Ureter (tissue), 1 donor: ENCODE results near the gene COMMD1. TPM values are rescaled to one million over a fixed set of nuclear protein-coding genes. Genes with fewer than 3 reads are reported as not detected.
"Not testable (repeated sequence)": the region's sequence is repeated elsewhere in the genome, so short reads cannot be mapped to it uniquely, and the experiment has no call there.

Source experiments
- DNase-seq: peaks from one replicate; pipeline ENCODE4 v3.0.0-alpha.2; 2020; ENCODE audit warnings: low spot score
- total RNA-seq: library from RNA; stranded (reverse); gene quantifications from one replicate; pipeline ENCODE4 v1.2.4, GENCODE V29; 2023
- donor health status: DM: yes; HTN: yes; CAD: no.

Gene COMMD1
- total RNA-seq, 1 donor from 2014 or later, result 34.0 TPM

DNA sequence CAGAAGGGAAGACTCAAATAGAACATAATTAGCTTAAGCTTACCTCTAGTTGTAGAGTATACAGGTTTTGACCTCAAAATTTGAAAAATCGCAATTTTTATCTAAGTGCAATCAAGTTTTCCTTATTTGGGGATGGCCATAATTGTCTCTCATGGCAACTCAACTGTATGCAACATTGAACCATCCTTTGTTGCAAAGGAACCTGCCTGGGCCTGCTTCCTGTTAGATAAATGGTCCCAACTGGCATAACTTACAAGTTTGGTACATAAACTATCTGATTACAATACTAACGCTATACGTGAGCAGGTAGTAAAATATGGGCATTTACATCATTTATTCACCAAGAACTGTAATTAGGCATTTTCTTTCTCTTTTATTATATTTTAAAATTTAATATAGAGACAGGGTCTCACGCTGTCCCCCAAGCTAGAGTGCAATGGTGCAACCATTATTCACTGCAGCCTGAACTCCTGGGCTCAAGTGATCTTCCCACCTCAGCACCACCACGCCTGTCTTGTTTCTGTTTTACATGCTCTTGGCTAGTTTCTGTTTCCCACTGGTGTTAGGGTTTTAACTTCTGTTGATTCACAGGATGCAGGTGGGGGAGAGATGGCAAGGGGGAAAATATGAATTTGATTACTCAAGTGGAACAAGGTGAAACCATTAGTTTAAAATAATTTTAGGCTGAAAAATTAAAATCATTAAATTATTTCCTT is 235.1 kb downstream of the COMMD1 start:
- no peak for DNase-seq

DNA sequence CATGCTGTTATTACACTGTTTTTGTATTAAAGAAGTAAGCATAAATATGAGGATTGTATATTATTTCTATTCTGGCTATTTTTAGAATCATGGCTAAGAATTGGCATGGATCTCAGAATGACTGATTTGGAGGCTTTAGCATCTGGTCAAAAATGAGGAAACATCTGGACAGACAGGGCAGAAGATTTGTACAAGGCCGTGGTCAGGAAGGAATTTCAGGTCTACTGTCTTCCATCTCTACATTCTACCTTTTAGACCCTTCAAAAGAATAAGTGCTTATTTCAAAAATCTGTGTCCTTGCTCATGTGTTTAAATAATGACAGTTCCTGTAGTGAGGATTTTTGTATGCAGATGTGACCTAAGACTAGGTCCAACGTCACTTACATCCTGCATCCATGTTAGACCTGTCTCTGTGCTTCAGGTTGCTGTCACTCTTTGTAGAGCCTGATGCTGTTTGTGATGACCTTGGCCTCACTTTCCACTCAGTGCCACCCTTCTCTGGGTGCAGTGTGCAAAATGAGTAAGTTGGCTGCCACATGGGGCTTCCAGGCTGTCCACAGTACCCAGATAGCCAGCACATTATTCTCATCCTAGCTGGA is 235.8 kb downstream of the COMMD1 start:
- no peak for DNase-seq

DNA sequence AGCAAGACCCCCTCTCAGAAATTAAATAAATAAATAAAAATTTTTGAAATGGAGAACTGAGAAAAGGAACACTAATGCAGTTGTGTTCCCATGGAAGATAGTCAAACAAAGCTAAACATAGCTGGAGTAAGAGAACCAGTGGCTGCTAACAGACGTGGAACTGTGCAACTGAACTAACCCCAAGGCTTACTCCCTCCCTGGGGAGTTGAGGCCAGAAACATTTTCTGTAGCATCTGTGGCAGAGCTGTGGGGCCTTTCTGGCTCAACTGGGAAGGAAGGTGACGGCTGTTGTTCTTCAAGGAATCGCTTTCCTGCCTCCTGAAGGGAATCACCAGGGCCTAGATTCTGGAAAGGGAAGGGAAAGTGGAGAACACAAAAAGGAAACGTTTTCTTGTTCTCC is 236.6 kb downstream of the COMMD1 start:
- DNase-seq, result no peak

DNA sequence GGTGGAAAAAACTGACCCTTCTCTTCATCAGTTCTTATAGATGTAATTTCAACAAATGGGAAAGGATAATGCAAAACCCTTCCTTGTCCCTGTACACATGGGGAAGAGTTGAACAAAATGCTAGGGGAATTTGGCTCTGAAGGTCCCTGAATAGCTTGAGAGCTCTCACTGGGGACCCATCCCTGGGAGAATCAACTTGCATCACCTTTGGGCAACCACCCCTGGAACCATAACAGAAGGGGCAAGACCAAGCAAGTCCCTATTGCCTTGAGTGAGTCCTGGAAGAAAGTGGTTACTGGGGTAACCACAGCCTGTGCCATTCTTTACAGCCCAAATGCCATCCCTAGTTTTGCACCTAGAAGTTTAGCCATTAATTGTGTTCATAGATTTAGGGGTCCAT is 238.2 kb downstream of the COMMD1 start:
- DNase-seq, result no peak

DNA sequence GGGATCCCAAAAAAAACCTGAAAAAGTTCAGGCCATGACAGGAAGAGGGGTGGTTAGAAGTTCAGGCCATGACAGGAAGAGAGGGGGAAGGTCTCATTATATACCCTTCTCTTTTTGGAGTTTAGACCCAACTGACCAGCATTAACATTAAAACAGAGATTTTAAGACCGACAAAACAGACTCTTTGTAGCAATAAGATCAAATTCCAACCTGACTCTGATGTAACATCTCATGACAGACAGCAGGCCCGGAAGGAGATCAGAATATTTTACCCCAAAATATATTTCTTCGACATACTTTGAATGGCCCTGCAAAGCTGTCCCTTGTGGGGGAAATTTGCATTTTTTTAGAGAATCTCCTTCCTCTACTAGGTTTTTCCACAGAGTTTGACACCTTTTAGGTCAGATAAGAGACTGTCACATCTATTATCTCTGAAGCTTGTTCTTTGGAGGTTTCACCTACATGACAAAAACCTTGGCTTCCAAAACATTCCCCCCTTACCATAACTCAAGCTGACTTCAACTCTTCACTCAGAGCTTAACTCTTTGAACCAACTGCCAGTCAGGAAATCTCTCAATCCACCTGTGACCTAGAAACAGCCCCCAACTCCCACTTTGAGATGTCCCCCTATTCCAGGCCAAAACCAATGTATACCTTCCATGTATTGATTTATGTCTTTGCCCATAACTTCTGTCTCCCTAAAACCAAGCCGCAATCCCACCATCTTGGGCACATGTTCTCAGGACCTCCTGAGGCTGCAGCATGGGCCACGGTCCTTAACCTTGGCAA is 239.4 kb downstream of the COMMD1 start:
- DNase-seq, result no peak

DNA sequence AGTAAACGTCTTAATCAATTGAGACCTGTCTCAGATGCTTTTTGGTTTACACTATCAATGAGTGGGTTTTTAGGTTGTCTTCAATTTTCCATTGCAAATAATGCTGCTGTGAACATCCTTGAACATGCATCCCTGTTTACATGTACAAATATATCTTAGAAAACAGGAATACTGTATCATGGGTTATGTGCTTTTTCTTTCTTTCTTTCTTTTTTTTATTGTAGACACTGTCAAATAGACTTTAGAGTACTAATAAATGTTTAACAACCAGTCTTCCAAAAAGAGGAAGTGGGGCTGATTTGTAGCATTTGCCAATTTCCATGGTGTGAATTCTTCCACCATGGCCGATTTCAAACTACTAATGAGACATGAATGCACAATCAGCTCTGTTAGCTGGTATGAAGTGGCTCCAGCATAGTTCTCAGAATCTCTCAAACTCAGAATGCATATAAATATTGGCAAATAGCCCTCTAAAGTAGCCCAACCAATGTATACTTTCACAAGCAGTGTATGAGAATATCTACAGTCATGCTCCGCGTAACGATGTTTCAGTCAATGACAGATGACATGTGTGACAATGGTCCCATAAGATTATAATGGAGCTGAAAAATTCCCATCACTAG is 240.1 kb downstream of the COMMD1 start:
- DNase-seq, result no peak

DNA sequence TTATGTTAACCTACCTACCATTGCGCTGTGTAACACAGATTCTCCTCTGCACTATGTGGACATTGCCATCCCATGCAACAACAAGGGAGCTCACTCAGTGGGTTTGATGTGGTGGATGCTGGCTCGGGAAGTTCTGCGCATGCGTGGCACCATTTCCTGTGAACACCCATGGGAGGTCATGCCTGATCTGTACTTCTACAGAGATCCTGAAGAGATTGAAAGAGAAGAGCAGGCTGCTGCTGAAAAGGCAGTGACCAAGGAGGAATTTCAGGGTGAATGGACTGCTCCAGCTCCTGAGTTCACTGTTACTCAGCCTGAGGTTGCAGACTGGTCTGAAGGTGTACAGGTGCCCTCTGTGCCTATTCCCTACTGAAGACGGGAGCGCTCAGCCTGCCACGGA is 241.3 kb downstream of the COMMD1 start:
- DNase-seq, result not testable (repeated sequence)

DNA sequence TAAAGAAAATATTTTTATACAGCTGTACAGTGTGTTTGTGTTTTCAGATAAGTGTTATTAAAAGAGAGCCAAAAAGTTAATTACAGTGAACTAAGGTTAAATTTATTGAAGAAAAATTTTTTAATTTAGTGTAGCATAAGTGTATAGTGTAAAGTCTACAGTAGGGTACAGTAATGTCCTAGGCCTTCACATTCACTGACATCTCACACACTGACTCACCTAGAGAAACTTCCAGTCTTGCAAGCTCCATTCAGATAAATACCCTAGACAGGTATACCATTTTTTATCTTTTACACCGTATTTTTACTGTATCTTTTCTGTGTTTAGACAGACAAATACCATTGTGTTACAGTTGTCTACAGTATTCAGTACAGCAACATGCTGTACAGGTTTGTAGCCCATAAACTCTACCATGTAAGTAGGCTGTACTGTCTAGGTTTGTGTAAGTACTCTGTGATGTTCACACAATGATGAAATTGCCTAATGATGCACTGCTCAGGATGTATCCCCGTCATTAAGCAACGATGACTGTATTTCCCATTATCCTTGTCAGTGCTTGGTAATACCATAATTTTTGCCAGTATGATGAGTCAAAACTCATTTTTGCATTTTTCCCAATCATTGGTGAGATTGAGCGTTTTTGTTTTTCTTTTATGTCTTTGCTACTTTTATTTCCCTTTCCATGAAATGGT is 242.3 kb downstream of the COMMD1 start:
- no peak for DNase-seq

DNA sequence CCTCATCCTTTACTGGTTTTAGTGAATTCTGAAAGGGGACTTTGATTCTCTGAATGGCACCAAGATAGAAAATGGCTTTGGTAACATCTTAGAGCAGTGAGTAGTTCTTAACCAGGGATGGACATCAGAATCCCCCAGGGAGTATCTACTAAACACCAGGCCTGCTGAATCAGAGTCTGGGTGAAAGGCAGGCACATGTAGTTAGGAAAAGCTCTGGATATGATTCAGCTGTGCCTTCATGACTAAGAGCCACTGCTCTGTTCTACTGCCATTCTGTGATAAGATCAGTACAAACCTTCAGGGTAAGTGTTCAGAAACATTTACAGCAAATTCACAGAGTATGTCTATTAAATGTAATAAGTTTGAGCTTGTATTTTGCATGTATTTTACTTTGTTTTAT is 244.2 kb downstream of the COMMD1 start:
- DNase-seq, result no peak

DNA sequence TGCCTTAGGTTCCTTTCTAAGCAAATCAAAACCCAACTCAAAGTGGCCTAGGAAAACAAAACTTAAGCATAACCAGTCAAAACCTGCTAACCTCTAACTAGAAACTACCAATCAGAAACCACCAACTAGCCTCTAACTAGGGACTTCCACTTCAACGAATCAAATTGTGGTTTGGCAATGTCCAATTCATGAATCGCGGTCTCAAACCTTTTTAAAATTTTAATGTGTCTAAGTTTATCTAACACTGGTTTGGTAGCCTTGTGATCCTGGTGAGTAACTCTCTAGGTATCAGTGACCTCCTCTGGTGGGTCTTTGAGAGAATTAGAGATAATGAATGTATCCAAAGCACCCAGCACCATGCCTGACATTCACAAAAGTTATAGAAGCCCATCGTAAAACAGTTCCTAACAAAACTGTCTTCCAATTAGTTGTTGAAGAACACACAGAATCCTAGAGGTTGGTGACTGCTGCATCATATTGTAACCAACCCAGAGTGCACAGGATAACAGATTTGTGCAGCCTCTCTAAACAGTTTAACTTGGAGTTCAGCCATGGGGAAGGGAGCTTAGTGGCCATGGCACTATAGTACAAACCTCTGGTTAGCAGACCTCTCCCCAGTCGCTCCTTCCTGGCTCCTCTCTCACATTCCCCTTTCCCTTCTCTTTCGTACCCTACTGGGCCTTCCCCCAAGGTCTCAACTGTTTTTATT is 245.3 kb downstream of the COMMD1 start:
- DNase-seq, result no peak

DNA sequence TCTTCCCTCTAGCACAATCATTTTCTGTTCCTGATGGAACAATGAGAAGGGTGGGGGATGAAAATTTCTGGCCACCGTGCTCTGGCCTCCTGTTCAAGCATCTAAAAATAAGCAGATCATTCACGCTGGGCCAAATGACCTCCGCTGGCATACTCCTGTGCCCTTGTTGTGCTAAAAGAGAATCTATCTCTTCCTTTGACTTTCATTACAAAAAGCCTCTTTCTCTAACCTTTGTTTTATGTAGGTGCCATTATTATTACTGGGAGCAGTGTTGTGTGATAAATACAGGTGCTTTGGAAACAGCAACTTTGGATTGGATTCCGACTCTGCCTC is 245.8 kb downstream of the COMMD1 start:
- DNase-seq, result no peak

DNA sequence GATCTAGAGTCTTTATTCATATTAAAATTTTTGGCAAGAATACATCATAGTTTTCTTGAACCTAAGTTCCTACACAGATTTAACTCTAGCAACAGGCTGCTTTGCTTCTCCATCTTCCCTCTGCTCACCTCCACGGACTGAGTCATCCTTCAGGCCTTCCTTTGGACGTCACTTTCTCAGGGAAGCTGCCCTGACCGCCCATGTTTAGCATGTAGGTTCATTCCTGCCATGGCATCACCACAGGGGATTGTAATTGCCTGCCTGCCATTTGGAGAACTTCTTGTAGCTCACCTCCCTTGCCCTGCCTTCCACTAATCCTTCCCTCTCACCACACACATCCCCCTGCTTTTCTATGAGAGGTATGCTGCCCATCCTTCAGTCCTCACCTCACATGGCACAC is 246.5 kb downstream of the COMMD1 start:
- DNase-seq, result no peak

DNA sequence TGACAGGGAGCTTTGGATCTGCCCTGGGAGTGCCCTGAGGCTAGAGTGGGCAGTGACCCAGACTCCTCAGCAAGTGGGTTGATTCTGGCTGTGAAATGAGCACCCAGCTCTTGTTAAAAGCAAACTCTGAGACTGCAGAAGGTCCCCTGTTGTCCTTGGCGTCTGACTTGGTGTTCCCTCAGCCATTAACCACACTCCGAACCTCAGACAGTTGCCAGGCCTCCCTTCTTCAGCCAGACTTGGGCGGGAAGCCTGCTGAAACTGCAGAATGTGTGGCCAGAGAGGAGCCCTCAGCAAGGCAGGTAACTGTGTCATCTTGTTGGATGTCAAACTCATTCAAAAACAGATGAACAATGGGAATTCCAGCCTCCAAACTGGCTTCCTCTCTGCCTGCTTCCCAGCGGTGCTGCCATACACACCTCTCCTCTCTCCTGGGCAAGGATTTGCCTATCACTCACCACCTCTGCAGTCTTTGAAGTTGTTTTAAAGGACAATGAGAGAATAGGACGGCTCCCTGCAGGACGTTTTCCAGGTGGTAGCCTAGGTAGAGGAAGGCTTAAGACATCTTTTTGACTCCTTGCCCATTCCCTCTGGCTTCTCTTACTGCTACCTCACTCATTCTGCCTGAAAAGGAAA is 251.5 kb downstream of the COMMD1 start:
- DNase-seq, result no peak

DNA sequence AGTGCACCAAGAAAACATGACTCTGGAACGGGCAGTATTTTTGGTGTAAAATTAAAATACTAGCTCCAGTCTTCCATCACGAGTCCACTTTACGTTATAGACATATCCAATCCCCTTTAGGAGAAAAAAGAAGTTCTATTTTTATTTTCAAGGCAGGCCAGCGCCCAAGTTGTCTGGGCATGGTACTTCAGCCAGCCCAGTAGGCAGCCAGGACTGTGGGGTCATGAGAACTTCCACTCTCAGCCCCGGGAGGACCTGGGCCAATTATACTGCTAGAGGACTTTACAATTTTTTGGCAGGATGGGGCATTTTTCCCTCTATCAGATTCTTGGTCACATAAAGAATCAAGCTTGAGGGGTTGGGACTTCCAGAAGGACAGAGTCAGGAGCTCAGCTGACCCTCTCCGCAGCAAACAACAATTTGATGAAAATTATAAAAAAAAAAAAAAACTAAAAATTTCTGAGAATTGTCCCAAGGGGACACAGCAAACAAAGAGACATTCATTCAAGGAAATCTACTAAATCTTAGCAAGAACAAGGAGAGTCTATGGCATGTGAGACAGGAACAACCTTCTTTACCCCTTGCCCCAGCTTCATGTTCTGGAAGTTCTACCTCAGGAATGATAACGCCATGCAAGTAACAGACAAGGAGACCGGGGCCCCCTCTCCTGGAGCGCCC is 253.1 kb downstream of the COMMD1 start:
- DNase-seq, result no peak

DNA sequence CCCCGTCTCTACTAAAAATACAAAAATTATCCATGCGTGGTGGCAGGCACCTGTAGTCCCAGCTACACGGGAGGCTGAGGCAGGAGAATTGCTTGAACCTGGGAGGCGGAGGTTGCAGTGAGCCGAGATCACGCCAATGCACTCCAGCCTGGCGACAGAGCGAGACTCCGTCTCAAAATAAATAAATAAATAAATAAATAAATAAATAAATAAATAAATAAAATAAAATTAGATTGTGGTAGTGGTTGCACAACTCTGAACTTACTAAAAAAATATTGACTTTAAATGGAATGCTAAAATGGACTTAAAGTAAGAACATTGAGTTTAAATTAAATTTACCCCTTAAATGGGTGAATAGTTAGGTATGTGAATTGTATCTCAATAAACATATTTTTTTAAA is 255.2 kb downstream of the COMMD1 start:
- not testable (repeated sequence) for DNase-seq

DNA sequence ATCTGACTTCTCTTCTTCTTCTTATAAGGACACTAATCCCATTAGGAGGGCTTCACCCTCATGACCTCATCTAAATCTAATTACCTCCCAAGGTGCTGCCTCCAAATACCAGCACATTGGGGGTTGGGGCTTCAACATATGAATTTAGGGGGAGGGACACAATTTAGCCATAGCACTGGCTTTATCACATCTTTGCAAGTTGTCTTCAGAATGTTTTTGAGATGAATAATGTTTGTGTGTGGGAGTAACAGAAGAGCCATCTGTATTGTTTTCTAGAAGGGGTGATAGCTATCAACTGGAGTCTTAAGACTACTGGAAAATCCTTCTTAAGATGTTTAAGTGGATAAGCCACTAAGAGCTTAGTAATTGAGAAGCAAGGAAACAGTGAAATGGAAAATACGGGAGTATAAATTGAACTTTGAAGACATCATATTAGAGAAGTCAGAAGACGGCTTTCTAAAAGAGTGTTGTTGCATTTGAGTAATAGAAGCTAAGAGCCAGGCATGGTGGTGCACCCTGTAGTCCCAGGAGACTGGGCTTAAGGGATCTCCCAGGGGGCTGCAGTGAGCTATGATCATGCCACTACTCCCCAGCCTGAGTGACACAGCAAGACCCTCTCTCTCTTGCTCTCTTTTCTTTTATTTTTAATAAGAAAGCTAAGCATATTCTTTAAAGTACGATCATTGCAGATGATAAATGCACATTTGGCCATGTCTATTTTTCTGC is 257.8 kb downstream of the COMMD1 start:
- no peak for DNase-seq

DNA sequence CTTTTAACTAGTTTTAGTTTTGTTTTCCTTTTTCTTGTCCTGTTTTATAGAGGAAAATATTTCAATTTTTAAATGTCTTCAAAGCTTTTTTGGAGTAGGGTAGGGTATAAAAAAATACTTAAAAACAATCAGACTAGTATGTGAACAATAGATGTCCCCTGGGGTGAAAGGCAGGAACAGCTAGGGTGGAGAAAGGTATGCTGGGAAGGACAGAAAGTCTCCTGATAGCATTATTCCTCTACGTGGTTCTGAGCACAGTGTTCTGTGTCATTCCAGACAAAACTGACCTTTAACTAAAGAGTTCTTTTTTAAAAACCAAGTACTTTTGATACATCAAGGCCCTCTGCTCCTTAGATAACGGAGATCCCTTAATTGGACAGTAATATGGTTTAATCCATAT is 258.4 kb downstream of the COMMD1 start:
- no peak for DNase-seq

DNA sequence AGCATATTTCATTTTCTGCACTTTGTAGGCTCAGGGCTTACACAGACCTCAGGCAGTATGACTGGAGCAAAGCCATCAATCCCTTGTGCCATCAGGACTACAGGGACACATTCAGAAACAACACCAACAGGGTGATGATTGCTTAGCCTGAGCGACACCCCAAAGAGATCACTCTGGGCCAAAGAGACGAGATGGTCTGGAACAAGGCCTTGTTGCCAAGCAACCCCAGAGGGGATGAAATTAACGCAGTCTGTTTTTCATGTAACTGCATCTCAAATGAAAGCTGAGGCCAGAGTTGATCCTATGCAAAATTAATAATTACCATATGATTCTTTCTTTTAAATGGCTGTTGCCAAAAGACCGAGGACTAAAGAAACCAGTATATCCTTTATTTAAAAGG is 270.3 kb downstream of the COMMD1 start:
- no peak for DNase-seq

DNA sequence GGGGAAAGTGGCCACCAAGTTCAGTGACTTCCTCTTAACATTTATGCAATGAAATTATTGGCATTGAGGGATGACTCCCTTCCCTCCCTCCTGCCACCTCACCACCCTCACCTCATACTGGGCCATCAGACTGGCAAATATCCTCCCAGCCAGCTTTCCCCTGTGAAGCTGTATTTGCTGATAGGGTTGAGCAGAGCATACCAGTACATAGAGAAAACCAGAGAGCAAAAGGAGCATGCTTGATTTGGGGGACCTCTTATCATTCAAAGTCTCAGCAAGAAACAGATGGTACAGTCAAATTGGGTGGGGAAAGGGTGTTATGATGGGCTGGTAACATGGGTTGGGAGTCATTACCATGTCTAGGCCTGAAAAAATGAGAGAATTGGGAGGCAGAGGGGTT is 271.3 kb downstream of the COMMD1 start:
- DNase-seq, result no peak
